Suprapubic skin (tissue), 4 donors: ENCODE measurements around the gene PSMD10.

Experiments
- CTCF ChIP-seq, 2 donors: fragments of 200-600 bp in 1 of 2; fragments of 450-650 bp in 1 of 2; sonication (generic) in 1 of 2; IDR thresholded peaks; one replicate each; pipeline ENCODE4 v1.5.1; 2016 to 2019; ENCODE audit warnings: antibody characterized with exemption in 2 of 2, mild to moderate bottlenecking in 1 of 2, moderate library complexity in 1 of 2
- EP300 ChIP-seq: sonication (generic); formaldehyde crosslinking; IDR thresholded peaks from one replicate; pipeline ENCODE4 v1.6.1; 2017; ENCODE audit warnings: antibody characterized with exemption
- POLR2AphosphoS5 ChIP-seq, 3 donors: sonication (generic); formaldehyde crosslinking; IDR thresholded peaks; one replicate each; pipeline ENCODE4 v1.6.1; 2017; ENCODE audit warnings: antibody characterized with exemption in 3 of 3

DNA sequence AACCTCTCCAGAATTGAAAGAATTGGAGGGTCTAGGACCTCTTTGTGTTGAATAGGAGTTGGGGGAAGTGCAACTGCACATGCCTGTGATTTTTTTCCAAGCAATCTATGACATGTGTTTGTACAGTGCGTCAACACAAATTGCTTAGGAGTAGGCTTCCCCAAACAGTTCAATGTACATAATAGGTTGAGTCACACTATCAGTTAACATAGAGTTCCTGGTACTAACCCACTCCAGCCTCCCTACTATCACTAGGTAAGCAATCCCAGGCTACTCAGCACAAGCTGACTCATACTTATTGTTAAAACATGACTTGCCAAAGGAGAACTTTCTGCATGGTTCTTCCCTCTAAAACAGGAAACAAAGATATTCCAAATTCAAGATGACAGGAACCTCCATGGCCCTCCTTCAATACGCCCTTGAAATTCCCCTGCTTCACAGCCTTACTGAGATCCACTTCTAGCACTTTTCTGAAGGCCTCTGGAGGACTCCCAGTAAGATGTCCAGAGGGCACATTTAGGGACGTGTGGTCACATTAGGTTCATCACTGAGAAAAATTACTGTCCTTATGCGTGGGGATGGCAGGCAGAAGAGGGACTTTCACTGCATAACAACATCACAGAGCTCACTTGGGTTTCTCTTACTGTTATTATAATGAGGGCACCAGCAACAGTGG, 54.9 kb downstream of the PSMD10 start:
- no peak for TF ChIP-seq CTCF (IDR thresholded peaks at IDR 0.05)
- TF ChIP-seq POLR2AphosphoS5 (IDR thresholded peaks at IDR 0.05) = no peak
- TF ChIP-seq EP300 = no peak
